Hindlimb muscle (tissue), 1 donor: ENCODE results near the gene KLHL10. TPM values are rescaled to one million over a fixed set of nuclear protein-coding genes. Genes with fewer than 3 reads are reported as not detected.
"Not testable (repeated sequence)": the region's sequence is repeated elsewhere in the genome, so short reads cannot be mapped to it uniquely, and the experiment has no call there.

Experiments used
- DNase-seq: peaks from one replicate; pipeline ENCODE4 v3.0.0-alpha.2; 2013
- polyA plus RNA-seq: library from polyadenylated mRNA; unstranded; fragments of 120-200 nt; gene quantifications from one replicate; pipeline ENCODE4 v1.2.1, GENCODE V29; 2013; ENCODE audit not compliant: insufficient read length

KLHL10 gene
- polyA plus RNA-seq, 1 donor = 0.15 TPM

DNA sequence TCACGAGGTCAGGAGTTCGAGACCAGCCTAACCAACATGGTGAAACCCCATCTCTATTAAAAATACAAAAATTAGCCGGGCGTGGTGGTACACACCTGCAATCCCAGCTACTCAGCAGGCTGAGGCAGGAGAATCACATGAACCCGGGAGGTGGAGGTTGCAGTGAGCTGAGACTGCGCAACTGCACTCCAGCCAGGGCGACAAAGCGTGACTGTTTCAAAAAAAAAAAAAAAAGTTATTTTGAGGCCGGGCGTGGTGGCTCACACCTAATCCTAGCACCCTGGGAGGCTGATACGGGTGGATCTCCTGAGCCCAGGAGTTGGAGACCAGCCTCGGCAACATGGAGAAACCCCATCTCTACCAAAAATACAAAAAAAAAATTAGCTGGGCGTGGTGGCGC is 13.8 kb downstream of the KLHL10 start:
- DNase-seq = not testable (repeated sequence)

DNA sequence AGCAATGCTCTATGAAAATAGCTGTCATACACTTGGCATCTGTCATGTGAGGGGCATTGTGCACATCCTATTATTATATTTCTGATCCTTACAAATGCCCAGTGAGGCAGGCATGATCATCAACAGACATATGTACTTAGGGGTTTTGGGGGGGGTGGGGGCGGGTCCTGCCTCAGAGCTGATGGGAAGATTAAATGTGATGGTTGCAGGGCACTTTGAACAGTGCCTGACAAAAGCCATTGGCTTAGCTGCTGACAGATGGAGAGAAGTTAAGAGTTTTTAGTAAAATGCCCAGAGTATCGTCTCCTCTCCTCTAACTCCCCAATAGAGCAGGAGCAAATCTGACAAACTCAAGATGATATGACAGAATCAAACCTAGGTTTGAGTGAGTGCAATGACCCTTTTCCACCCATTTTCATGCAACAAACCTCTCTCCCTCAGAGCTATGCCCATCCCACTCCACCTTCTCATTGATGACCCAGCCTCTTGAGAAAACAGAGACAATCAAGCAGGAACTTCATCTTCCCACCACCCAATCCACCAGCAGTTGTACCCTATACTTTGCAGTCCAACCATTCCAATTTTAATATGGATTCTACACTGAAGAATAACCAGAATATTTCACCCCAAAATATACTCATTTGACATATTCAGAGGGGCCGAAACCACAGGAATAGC is 22.8 kb downstream of the KLHL10 start:
- no peak for DNase-seq

DNA sequence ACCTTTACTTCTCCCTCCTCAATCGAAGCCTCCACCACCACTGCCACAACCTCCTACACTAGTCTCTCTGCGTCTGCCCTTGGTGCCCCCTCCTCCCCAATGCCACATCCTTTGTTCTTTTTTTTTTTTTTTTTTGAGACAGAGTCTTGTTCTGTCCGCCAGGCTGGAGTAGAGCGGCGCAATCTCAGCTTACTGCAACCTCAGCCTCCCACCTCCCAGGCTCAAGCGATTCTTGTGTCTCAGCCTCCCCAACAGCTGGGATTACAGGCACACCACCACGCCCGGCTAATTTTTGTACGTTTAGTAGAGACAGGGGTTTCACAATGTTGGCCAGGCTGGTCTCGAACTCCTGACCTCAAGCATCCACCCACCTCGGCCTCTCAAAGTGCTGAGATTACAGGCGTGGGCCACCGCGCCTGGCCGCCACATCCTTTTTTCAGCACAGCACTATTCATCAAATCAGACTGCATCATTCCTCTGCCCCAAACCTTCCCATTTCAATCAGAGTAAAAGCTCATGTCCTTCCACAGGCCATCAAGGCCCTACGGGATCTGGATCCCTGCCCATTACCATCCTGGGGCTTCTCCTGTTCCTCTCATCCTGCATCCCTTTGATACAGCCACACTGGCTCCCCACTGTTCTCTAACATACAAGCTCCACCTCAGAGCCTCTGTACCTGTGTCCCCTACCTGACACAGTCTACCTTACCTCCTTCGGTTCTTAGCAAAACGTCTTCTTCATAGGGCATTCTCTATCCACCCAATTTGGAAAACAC is 25.6 kb downstream of the KLHL10 start:
- DNase-seq = no peak

DNA sequence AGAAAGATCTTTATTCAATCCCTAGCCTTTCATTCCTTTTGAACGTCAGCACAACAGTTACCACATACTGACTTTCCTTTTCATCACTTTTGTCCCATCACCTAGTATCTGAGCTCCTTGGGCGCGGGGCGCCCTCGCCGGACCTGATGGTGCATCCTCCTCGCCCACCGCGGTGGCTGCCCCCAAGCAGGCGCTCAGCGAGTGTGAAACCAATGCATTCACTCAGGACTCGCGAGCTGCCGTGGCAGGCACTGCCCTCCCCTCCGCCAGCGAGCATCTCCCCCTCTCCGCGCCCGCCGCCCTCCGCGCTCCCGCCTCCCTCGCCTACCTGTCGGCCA is 26.8 kb downstream of the KLHL10 start:
- DNase-seq = no peak

DNA sequence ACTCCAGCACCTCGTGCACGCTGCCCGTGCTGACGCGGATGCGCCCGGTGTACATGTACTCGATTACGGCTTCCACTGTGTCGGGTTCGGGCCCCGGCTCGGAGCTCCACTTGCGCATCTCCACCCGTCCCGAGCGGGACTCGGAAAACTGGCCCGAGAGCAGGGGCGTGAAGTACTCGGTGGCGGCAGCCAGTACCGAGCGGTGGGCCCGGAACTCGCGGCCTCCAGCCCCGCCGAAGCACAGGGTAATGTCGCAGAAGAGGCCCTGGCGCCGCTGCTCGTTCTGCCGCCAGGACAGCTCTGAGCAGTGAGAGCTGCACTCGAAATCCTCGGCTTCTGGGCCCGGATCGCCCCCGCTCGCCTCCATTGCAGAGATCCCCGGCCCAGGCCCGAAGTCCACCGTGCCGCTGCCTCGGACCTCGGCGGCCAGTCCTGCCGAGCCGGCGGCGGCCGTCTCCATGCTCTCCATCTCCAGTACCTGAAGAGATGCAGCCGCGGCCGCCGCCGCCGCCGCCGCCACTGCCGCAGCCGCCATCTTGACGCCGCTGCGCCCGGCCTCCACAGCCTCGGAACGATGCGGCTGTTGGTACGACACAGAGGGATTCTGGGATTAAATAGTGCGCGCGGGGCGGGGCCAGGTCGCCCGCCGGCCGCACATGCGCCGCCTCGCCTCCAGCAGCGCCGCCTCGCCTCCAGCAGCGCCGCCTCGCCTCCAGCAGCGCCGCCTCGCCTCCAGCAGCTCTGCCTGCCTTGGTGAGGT is 27.4 kb downstream of the KLHL10 start, which contains the start of gene KLHL11:
KLHL11 (minus strand) TSS at position 588 of the 760 bp plus-strand sequence; CDS start at position 535, 53 bp downstream.
- DNase-seq = peak; percentile 91

DNA sequence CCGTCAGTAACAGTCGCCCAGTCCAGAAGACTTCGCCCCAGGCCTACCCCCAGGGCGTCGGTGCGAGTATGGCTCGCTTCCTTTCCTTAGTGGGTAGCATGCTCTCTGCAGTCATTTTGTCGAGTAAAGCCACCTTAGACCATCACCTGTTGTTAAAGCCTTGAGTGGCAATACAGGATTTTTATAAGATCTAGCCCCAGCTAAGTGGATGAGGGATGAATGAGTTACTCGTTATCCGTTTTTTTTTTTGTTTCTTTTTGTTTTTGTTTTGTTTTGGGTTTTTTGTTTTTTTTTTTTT is 27.9 kb downstream of the KLHL10 start:
- DNase-seq = no peak

DNA sequence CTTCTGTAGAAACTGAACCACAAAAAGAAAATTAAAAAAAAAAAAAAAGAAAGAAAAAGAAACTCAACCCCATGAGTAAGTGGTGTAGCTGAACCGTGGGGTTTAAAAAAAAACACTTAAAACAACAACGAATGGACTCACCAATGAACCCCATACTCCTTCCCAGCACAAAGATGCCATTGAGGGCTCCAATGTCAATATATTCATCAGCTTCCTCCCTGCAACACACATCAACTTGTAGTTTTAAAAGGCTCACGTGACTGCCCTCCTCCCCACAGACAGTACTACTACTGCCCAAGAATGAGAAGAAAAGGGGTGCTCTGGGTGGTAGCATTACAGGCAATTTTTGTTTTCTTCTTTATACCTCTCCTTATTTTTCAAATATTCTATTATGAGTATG is 30.9 kb downstream of the KLHL10 start:
- no peak for DNase-seq

DNA sequence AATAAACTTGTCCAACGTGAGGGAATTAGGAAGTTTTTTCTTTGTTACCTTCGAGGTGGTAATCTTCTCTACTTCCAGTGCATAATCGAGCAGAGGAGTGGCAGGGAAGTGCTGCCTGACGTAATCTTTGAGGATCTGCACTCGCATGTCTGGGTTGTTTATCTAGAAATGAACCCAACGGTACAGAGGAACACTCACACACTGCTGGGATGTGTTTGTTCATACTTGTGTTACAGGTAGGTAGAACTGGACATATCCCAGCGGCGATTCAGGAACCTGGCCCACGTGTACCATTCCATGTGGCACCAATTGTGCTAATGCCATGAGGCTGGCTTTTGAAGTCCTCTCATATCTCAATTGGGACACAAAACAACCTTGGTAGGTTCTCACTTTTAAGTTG is 31.8 kb downstream of the KLHL10 start:
- no peak for DNase-seq

DNA sequence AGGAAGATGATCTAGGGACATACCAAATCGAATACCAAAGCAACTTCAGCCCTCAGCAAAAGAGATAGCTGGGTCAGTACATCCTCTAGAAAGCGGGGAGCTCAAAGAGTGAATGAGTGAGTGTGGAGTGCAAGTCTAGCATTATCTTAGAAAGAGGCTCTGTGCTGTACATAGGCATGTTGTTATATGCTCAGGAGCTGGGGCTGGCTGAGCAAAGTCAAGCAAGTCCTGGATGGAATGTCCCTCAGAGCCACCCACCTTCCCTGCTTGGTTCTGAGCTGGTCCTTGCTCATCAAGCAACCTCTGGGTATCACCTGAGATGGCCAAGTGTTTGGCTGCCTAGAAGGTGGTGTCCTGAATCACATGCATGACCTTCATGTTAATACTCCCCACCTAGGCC is 32.5 kb downstream of the KLHL10 start:
- no peak for DNase-seq

DNA sequence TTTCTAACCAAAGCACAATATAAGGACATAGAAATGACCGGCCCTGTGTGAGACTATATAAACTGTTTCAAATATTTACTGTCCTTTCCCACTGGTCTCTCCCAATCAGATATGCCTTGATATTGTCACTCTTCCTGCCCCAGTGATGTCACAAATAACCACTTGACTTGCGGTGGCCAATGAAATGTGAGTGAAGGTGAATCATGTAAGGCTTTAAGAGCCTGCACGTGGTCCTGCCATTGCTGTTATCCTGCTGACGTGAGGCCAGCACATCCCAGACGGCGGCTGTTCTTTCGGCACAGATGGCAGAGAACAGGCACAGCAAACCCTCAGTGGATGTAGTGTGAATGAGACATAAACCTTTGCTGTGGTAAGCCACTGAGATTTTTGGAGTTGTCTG is 33.0 kb downstream of the KLHL10 start:
- DNase-seq = no peak

DNA sequence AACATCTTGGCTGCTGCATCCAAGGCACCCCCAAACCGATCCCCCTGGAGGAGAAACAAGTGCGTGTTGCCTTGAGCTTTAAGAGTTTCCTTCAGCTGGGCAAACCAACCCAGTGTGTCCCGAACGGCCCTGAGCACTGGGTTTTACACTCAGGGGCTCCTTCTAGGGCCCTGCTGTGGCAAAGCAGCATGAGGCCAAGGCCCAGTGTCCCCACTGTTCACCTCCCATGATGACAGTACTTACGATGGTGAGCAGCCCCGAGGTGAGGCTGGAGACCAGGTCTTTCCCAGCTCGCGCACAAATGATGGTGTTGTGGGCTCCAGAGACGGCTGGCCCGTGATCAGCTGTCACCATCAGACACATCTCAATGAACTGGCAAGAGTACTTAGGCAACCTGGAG is 34.2 kb downstream of the KLHL10 start:
- no peak for DNase-seq

DNA sequence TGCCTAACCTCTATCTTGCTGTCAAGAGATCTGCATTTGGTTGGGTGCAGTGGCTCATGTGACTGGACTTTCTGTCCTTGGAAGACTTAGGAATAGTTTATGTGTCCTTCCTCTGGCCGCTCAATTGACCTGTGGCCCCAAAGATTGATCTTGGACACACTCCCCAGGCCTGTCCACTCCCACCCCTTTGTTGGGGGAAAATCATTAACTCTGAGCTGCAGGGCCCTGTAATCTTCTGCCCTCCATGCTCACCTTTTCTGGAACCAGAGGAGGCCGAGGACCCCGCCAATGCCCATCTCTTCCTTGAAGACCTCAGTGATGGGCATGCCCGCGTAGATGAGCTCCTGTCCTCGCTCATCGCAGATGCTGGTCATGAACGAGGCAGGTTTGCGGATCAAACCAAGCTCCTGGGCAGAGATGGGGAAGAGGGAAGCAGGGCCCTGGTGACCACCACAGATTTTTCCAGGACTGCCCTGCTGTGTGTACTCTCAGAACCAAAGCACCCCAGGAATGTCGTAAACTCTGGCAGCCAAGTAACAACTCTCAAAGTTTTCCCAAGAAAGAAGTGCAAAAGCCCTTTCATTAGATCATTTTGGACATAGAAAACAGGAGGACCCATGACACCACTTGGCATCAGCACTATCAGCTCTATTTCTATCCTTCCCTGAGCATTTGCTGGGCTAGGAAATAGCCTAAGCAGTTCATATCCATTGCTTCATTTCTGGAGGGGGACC is 36.1 kb downstream of the KLHL10 start:
- no peak for DNase-seq

DNA sequence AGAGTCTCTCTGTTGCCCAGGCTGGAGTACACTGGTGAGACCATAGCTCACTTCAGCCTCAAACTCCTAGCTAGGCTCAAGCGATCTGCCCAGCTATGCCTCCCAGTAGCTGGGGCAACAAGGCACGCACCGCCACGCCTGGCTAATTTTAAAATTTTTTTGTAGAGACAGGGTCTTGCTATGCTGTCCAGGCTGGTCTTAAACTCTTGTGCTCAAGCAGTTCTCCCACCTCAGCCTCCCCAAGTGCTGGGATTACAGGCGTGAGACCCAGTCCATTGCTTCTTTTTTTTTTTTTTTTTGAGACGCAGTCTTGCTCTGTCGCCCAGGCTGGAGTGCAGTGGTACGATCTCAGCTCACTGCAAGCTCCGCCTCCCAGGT is 36.7 kb downstream of the KLHL10 start:
- DNase-seq = not testable (repeated sequence)

DNA sequence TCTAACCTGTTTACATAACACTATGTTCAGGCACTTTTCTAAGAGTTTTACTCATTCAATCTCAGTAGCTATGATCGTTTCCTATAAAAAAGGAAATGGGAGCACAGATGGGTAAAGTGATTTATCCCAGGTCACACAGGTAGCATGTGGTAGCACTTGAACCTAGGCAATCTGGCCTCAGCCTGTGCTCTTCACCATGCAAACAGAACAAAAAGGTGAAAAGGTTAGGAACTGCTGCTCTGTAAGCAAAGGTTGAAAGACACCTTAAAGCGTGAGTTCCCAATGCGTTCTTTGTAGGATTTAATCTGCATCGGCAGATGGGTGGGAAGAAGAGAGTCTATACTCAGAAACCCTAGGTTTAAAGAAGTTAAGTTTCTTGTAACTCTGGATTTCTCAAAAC is 42.5 kb downstream of the KLHL10 start:
- no peak for DNase-seq

DNA sequence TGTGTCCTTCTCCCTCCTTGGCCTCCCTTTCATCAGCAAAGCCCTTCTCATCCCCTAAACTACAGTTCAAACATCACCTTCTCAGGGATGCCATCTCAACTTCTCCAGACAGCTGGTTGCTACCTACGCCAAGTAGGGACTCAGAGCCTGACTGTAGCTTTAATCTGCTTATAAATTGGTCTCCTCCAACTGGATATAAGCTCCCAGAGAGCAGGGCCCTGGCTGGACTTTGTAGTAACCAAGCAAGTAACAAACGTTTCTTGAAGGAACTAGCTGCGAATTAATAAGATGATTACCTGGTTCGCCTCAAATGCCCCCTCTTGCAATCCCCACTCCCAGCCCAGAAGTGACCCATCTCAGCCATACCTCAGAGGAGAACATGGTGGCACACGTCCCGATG is 45.1 kb downstream of the KLHL10 start:
- no peak for DNase-seq

DNA sequence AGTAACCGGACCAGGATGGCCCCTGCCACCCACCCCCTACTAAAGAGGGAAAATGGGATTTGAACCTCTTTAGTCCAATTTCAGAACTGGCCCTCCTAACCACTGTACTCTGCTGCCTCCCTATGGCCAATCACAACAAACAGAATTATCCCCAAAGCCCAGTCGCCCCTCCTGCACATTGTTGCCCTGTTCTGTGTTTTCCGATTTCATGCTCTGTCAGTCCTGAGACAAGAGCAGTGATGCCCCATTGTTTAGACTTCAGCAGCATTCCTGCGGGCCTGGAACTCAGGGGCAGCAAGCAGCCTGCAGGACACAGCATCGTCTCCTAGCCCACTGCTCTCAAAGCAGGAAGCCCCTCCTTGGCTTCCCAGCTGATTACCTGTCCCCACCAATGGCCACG is 48.1 kb downstream of the KLHL10 start:
- peak; percentile 9 for DNase-seq

DNA sequence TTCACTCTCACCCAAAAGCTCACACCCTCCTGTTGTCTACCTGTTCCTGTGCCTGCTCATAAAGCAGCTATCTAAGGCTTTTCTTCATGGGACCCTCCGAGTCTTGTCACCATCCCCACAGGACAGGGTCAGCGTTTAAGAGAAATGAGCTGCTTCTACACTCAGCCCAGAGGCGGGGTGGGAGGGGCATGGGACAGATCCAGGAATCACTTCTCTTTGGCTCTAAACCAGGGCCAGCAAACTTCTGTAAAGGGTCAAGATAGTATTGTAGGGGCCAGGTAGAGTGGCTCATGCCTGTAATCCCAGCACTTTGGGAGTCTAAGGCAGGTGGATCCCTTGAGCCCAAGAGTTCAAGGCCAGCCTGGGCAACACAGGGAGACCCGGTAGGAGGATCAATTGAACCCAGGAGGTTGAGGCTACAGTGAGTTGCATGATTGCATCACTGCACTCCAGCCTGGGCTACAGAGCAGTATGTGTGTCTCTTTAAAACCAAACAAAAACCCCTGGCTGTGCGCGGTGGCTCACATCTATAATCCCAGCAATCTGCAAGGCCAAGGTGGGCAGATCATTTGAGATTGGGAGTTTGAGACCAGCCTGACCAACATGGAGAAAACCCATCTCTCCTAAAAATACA is 50.8 kb downstream of the KLHL10 start:
- DNase-seq = no peak

DNA sequence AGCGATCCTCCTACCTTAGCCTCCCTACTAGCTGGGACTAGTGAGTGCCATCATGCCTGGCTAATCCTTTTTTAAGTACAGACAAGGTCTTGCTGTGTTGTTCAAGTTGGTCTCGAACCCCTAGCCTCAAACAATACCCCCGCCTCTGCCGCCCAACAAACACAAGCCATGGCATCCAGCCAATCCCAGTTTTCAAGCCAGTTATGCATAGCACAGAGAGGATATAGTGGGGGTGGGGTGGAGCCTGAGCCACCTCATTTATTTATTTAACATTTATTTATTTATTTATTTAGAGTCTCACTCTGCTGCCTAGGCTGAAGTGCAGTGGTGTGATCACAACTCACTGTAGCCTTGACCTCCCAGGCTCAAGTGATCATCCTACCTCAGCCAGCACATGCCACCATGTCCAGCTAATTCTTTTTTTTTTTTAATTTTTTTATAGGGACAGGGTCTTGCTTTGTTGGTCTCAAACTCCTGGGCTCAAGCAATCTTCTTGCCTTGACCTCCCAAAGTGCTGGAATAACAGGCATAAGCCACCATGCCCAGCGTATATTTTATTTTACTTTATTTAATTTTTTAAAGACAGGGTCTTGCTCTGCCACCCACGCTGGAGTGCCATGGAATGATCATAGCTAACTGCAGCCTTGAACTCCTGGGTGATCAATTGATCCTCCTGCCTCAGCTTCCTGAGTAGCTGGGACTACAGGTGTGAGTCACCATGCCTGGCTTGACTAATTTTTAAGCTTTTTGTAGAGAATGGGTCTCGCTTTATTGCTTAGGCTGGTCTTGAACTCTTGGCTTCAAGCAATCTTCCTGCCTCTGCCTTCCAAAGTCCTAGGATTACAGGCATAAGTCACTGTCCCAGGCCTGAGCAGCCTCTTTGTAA is 53.8 kb downstream of the KLHL10 start:
- DNase-seq = no peak

DNA sequence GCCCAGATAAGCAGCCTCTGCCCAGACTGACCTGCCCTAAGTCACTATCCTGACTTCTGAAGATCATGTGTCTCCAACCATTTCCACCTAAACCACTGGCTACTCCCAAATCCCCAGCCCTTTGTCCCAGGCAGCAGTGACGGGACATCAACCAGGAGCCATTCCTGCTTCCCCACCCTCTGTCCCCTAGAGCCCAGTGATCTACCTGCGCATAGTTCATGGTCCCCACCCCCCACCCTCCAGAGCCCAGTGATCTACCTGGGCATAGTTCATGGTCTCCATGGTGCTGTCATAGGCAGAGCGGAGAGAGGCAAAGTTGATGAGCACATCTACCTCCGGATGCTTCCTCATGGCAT is 54.4 kb downstream of the KLHL10 start:
- no peak for DNase-seq

DNA sequence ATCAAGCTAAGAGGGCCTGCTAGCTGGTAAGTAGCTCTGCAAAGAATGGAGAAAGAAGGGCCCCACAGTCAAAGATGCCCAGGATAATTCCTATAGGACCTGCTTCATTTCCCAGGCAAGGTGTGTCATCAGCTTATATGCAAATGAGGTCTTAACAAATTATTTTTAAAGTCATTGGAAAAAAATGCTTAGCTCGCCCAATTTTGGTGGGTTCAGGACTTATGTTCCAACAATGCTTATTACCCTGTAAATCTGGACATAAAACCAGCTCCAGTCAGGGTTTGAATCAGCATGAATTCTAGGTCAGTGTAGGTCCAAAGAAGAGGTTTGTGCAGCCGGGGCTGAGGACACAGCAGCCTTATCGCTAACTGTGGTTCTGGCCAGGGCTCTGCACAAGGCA is 55.8 kb downstream of the KLHL10 start:
- no peak for DNase-seq

DNA sequence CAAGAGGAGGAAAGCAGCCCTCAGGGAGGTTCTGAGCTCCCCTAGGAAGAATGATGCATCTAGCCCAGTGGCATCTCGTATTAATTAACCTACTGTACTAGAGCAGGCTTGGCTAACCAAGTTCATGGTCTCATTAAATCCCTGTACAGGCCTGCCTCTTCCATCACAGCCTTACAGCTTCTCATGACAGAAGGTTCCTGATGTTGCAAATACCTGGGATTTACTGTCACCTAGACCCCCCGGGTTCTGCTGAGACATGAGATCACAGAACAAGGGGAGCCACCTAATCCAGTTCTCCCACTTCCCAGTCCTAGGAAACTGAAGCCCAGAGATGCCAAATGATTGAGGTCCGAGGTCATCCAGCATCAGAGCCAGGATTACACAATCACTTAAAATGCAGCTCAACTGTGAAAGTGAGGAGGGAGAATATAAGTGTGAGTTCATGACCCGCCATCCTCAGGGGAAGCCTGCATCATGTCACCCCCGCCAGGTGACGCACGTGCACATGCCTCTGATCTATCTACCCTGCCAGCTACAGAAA is 57.2 kb downstream of the KLHL10 start:
- DNase-seq = no peak
